Keratinocyte (primary cell): Measurements from ENCODE around the gene PPP1R14D. TPM values are rescaled to one million over a fixed set of nuclear protein-coding genes. Genes with fewer than 3 reads are reported as not detected.

Experiments
- DNase-seq: peaks from one replicate; pipeline ENCODE4 v3.0.0-alpha.2; 2011; ENCODE audit warnings: low read depth, missing footprints, low spot score
- FAIRE-seq: peaks from 2 replicates; lab custom pipeline; 2011; peaks lifted over from hg19 to GRCh38; lab: Jason Lieb, UNC
- H2AFZ ChIP-seq: 2 replicates; pipeline ENCODE4 v1.6.0; 2012; ENCODE audit warnings: low read length, control low read depth, inconsistent platforms; ENCODE audit not compliant: control insufficient read depth
- H3K27ac ChIP-seq: 2 replicates; pipeline ENCODE4 v1.5.1; 2011; ENCODE audit warnings: low read length; ENCODE audit not compliant: control insufficient read depth, insufficient read depth
- H3K27me3 ChIP-seq: 3 replicates; pipeline ENCODE4 v1.6.0; 2011; ENCODE audit warnings: low read length; ENCODE audit not compliant: control insufficient read depth, insufficient read depth; ENCODE audit errors: extremely low read depth
- H3K36me3 ChIP-seq, 2 experiments: 2 replicates in 1 of 2; 3 replicates in 1 of 2; pipeline ENCODE4 v1.5.1; 2011; ENCODE audit warnings: low read length in 2 of 2, mild to moderate bottlenecking in 1 of 2; ENCODE audit not compliant: control insufficient read depth in 2 of 2, insufficient read depth in 2 of 2; ENCODE audit errors: extremely low read depth in 1 of 2
- H3K4me1 ChIP-seq: 3 replicates; pipeline ENCODE4 v1.5.1; 2011; ENCODE audit warnings: low read length; ENCODE audit not compliant: control insufficient read depth, insufficient read depth; ENCODE audit errors: extremely low read depth
- H3K4me2 ChIP-seq: 3 replicates; pipeline ENCODE4 v1.6.0; 2011; ENCODE audit warnings: low read depth, low read length; ENCODE audit not compliant: control insufficient read depth, insufficient read depth; ENCODE audit errors: extremely low read depth
- H3K4me3 ChIP-seq, 3 experiments: fragments of 200-600 bp in 1 of 3; sonication (generic) in 1 of 3; 2 replicates in 2 of 3; 3 replicates in 1 of 3; pipeline ENCODE4 v1.5.1; 2011 to 2016; ENCODE audit warnings: low read length in 3 of 3, mild to moderate bottlenecking in 3 of 3, control low read depth in 2 of 3, inconsistent platforms in 1 of 3, low read depth in 1 of 3, mixed read lengths in 1 of 3, mixed run types in 1 of 3, moderate library complexity in 1 of 3; ENCODE audit not compliant: control insufficient read depth in 2 of 3, insufficient read depth in 2 of 3; ENCODE audit errors: extremely low read depth in 1 of 3
- H3K79me2 ChIP-seq: 2 replicates; pipeline ENCODE4 v1.6.0; 2012; ENCODE audit warnings: low read length; ENCODE audit not compliant: control insufficient read depth, insufficient read depth
- H3K9ac ChIP-seq: 3 replicates; pipeline ENCODE4 v1.6.0; 2011; ENCODE audit warnings: low read length; ENCODE audit not compliant: control insufficient read depth, insufficient read depth; ENCODE audit errors: extremely low read depth
- H3K9me1 ChIP-seq: 3 replicates; pipeline ENCODE4 v1.6.0; 2011; ENCODE audit warnings: low read length; ENCODE audit not compliant: control insufficient read depth, insufficient read depth; ENCODE audit errors: extremely low read depth
- H3K9me3 ChIP-seq: 2 replicates; pipeline ENCODE4 v1.5.1; 2012; ENCODE audit warnings: low read depth, low read length; ENCODE audit not compliant: control insufficient read depth
- H4K20me1 ChIP-seq: 3 replicates; pipeline ENCODE4 v1.6.0; 2011; ENCODE audit warnings: low read length; ENCODE audit not compliant: control insufficient read depth, insufficient read depth; ENCODE audit errors: extremely low read depth
- CTCF ChIP-seq, 3 experiments: IDR thresholded peaks in 1 of 3; conservative IDR thresholded peaks in 1 of 3; optimal IDR thresholded peaks in 1 of 3; 2 replicates in 2 of 3; 3 replicates in 1 of 3; pipeline versions ENCODE3 to v1.5.1; 2011; ENCODE audit warnings: low read length in 3 of 3, mild to moderate bottlenecking in 3 of 3, moderate library complexity in 2 of 3, control low read depth in 1 of 3, inconsistent platforms in 1 of 3; ENCODE audit not compliant: insufficient read depth in 2 of 3; ENCODE audit errors: extremely low read depth in 1 of 3
- EZH2 ChIP-seq: IDR thresholded peaks from one replicate; pipeline ENCODE4 v1.6.1; 2012; ENCODE audit warnings: inconsistent platforms, mild to moderate bottlenecking, low read length, moderate library complexity
- dilution Hi-C: fragments of 300-500 bp; cut with MboI; formaldehyde crosslinking; loops from one replicate; pipeline ENCODE4 v1.7.0; 2020; ENCODE audit warnings: low sequenced_read_pairs; ENCODE audit not compliant: extremely low pct_ligation_motif_present
- polyA plus RNA-seq, 5 experiments: library from polyadenylated mRNA; depleted of rRNA in 3 of 5; stranded (reverse) in 3 of 5; stranded (forward) in 1 of 5; unstranded in 1 of 5; fragments of >200 nt; gene quantifications; 1 replicate in 1 of 5; 2 replicates in 3 of 5; 3 replicates in 1 of 5; pipeline versions ENCODE4 v1.2.1 to v1.2.3, GENCODE V29; 2011 to 2012; ENCODE audit warnings: missing spikeins in 2 of 5, low read depth in 1 of 5, low replicate concordance in 1 of 5

The PPP1R14D gene
- polyA plus RNA-seq, 1 donor (not counting 4 experiments of a cell fraction or from before 2014, with no cell fraction given): not detected

- no peak overlapping the region for H2AFZ ChIP-seq
- peaks cover 2% of the 10 kb centered on the region for H3K9me1 ChIP-seq
- H3K36me3 ChIP-seq: peaks cover 0 to 3% of the 10 kb centered on the region in 2 experiments
- H3K4me3 ChIP-seq: no peak overlapping the region
- dilution Hi-C loops: loop anchor here (10.0 kb wide), 1 partner anchor 99 kb away; no protein-coding TSS in a partner anchor
- H3K9ac ChIP-seq: no peak overlapping the region
- H3K79me2 ChIP-seq: peaks cover 16% of the 10 kb centered on the region
- peaks cover 4% of the 10 kb centered on the region for H4K20me1 ChIP-seq
- H3K4me2 ChIP-seq: peak overlapping the region; percentile 23
- H3K27ac ChIP-seq: peak overlapping the region; percentile 27
- peaks cover 44% of the 10 kb centered on the region for H3K4me1 ChIP-seq
- no peak for TF ChIP-seq EZH2
- no peak for TF ChIP-seq CTCF (optimal IDR thresholded peaks at IDR 0.05 in 1 of 3, IDR thresholded peaks at IDR 0.05 in 1 of 3, conservative IDR thresholded peaks at IDR 0.05 in 1 of 3; ENCODE audit: extremely low read depth in 1 of 3, insufficient read depth in 2 of 3, low read length in 3 of 3)
- H3K27me3 ChIP-seq: no peaks in the 10 kb centered on the region
- no peak for FAIRE-seq
- no peak for DNase-seq
- no peaks in the 10 kb centered on the region for H3K9me3 ChIP-seq
Measured at GRCh38 chr15:40785814-40786213, 42.7 kb downstream of the PPP1R14D start.

- H3K27ac ChIP-seq: no peak overlapping the region
- peaks cover 4% of the 10 kb centered on the region for H4K20me1 ChIP-seq
Measured at GRCh38 chr15:40785164-40785563, 43.3 kb downstream of the PPP1R14D start.

More at GRCh38 chr15:40785164-40785563, 43.3 kb downstream of the PPP1R14D start:
- Histone ChIP-seq H3K27me3 (no peaks in the 10 kb centered on the region), H3K36me3 (peaks cover 0 to 3% of the 10 kb centered on the region in 2 experiments), H3K4me1 (peaks cover 40% of the 10 kb centered on the region), H3K9ac (no peak overlapping the region), H3K4me2 (no peak overlapping the region), H3K9me1 (peaks cover 2% of the 10 kb centered on the region), H2AFZ (no peak overlapping the region), H3K4me3 (no peak overlapping the region), H3K79me2 (peaks cover 16% of the 10 kb centered on the region), H3K9me3 (no peaks in the 10 kb centered on the region)
- no peak for DNase-seq
- dilution Hi-C loops: loop anchor here (10.0 kb wide), 1 partner anchor 100 kb away; no protein-coding TSS in a partner anchor
- no peak for FAIRE-seq
- TF ChIP-seq EZH2 (no peak), CTCF (optimal IDR thresholded peaks at IDR 0.05 in 1 of 3, IDR thresholded peaks at IDR 0.05 in 1 of 3, conservative IDR thresholded peaks at IDR 0.05 in 1 of 3; ENCODE audit: extremely low read depth in 1 of 3, insufficient read depth in 2 of 3, low read length in 3 of 3) (peak in 1 of 3 experiments; percentile 20)
